ENCODE data around the gene MTMR2.
A peak's percentile ranks its signal among the peaks of the same experiment; 100 is the strongest.
"Not testable (repeated sequence)": the region's sequence is repeated elsewhere in the genome, so short reads cannot be mapped to it uniquely, and the experiment has no call there.

Gene MTMR2

GRCh38 chr11:95835768-95836488 is 88.0 kb downstream of the MTMR2 start:
- no peaks in the 10 kb centered on the region for H3K4me1 Mint-ChIP-seq (ENCODE audit: low read depth)
- H3K36me3 Mint-ChIP-seq (ENCODE audit: low read depth) = peaks cover 51% of the 10 kb centered on the region
- no peak overlapping the region for H3K27ac Mint-ChIP-seq
- no peaks in the 10 kb centered on the region for H3K9me3 Mint-ChIP-seq
- H3K27me3 Mint-ChIP-seq = no peaks in the 10 kb centered on the region
- intact Hi-C loops (cut with micrococcal nuclease) = loop anchor here (1.0 kb wide), 2 partner anchors 558 to 590 kb away; no protein-coding TSS in a partner anchor
- H3K4me3 Mint-ChIP-seq = no peak overlapping the region

GRCh38 chr11:95835351-95835750 is 88.6 kb downstream of the MTMR2 start:
- H3K36me3 Mint-ChIP-seq (ENCODE audit: low read depth) = peaks cover 54% of the 10 kb centered on the region
- intact Hi-C loops (cut with micrococcal nuclease) = no loop called here
- H3K27ac Mint-ChIP-seq = no peak overlapping the region
- H3K9me3 Mint-ChIP-seq = no peaks in the 10 kb centered on the region
- no peaks in the 10 kb centered on the region for H3K27me3 Mint-ChIP-seq
- no peak overlapping the region for H3K4me3 Mint-ChIP-seq
- no peaks in the 10 kb centered on the region for H3K4me1 Mint-ChIP-seq (ENCODE audit: low read depth)

- intact Hi-C loops (cut with micrococcal nuclease) = no loop called here
- Mint-ChIP-seq H3K4me1 (ENCODE audit: low read depth) (no peaks in the 10 kb centered on the region), H3K4me3 (no peak overlapping the region), H3K27ac (no peak overlapping the region), H3K36me3 (ENCODE audit: low read depth) (peaks cover 65% of the 10 kb centered on the region), H3K27me3 (no peaks in the 10 kb centered on the region), H3K9me3 (no peaks in the 10 kb centered on the region)
Observed at GRCh38 chr11:95833378-95833777, 90.5 kb downstream of the MTMR2 start.

- H3K27ac Mint-ChIP-seq = peak overlapping the region; percentile 3
- H3K4me1 Mint-ChIP-seq (ENCODE audit: low read depth) = no peaks in the 10 kb centered on the region
- no peaks in the 10 kb centered on the region for H3K9me3 Mint-ChIP-seq
- H3K4me3 Mint-ChIP-seq = no peak overlapping the region
- H3K27me3 Mint-ChIP-seq = no peaks in the 10 kb centered on the region
- intact Hi-C loops (cut with micrococcal nuclease) = no loop called here
- H3K36me3 Mint-ChIP-seq (ENCODE audit: low read depth) = peaks cover 61% of the 10 kb centered on the region
Observed at GRCh38 chr11:95832763-95833162, 91.1 kb downstream of the MTMR2 start.

- Mint-ChIP-seq H3K36me3 (ENCODE audit: low read depth) (peaks cover 54% of the 10 kb centered on the region), H3K27me3 (no peaks in the 10 kb centered on the region), H3K9me3 (no peaks in the 10 kb centered on the region), H3K4me3 (no peak overlapping the region), H3K4me1 (ENCODE audit: low read depth) (no peaks in the 10 kb centered on the region), H3K27ac (no peak overlapping the region)
- intact Hi-C loops (cut with micrococcal nuclease) = no loop called here
Observed at GRCh38 chr11:95831198-95831883, 92.6 kb downstream of the MTMR2 start.

- intact Hi-C loops (cut with micrococcal nuclease) = no loop called here
- Mint-ChIP-seq H3K27me3 (no peaks in the 10 kb centered on the region), H3K9me3 (no peaks in the 10 kb centered on the region), H3K4me1 (ENCODE audit: low read depth) (no peaks in the 10 kb centered on the region), H3K36me3 (ENCODE audit: low read depth) (peaks cover 66% of the 10 kb centered on the region), H3K4me3 (no peak overlapping the region), H3K27ac (no peak overlapping the region)
Observed at GRCh38 chr11:95829580-95830259, 94.2 kb downstream of the MTMR2 start.

- Mint-ChIP-seq H3K9me3 (no peaks in the 10 kb centered on the region), H3K27me3 (no peaks in the 10 kb centered on the region), H3K36me3 (ENCODE audit: low read depth) (peaks cover 60% of the 10 kb centered on the region), H3K4me3 (no peak overlapping the region), H3K4me1 (ENCODE audit: low read depth) (no peaks in the 10 kb centered on the region), H3K27ac (no peak overlapping the region)
- intact Hi-C loops (cut with micrococcal nuclease) = no loop called here
Observed at GRCh38 chr11:95827696-95828095, 96.2 kb downstream of the MTMR2 start.

- Mint-ChIP-seq H3K27ac (no peak overlapping the region), H3K36me3 (ENCODE audit: low read depth) (peaks cover 65% of the 10 kb centered on the region)
Observed at GRCh38 chr11:95821640-95822039, 102.3 kb downstream of the MTMR2 start.

GRCh38 chr11:95816037-95816436 is 107.9 kb downstream of the MTMR2 start:
- Mint-ChIP-seq H3K27me3 (no peaks in the 10 kb centered on the region), H3K4me1 (ENCODE audit: low read depth) (no peaks in the 10 kb centered on the region), H3K27ac (no peak overlapping the region), H3K9me3 (no peaks in the 10 kb centered on the region), H3K36me3 (ENCODE audit: low read depth) (peaks cover 42% of the 10 kb centered on the region), H3K4me3 (no peak overlapping the region)
- intact Hi-C loops (cut with micrococcal nuclease) = no loop called here

More at GRCh38 chr11:95821640-95822039, 102.3 kb downstream of the MTMR2 start:
- Mint-ChIP-seq H3K27me3 (no peaks in the 10 kb centered on the region), H3K4me1 (ENCODE audit: low read depth) (no peaks in the 10 kb centered on the region), H3K4me3 (no peak overlapping the region), H3K9me3 (no peaks in the 10 kb centered on the region)
- intact Hi-C loops (cut with micrococcal nuclease) = no loop called here

- H3K4me1 Mint-ChIP-seq (ENCODE audit: low read depth); H3K4me3 Mint-ChIP-seq; H3K9me3 Mint-ChIP-seq; intact Hi-C loops (cut with micrococcal nuclease); H3K27ac Mint-ChIP-seq; H3K27me3 Mint-ChIP-seq: not testable (repeated sequence)
- H3K36me3 Mint-ChIP-seq (ENCODE audit: low read depth) = peaks cover 35% of the 10 kb centered on the region
Observed at GRCh38 chr11:95811052-95811451, 112.9 kb downstream of the MTMR2 start.

- H3K9me3 Mint-ChIP-seq; H3K4me3 Mint-ChIP-seq; H3K27ac Mint-ChIP-seq; H3K4me1 Mint-ChIP-seq (ENCODE audit: low read depth); H3K27me3 Mint-ChIP-seq; intact Hi-C loops (cut with micrococcal nuclease): not testable (repeated sequence)
- peaks cover 49% of the 10 kb centered on the region for H3K36me3 Mint-ChIP-seq (ENCODE audit: low read depth)
Observed at GRCh38 chr11:95806464-95806863, 117.4 kb downstream of the MTMR2 start.

GRCh38 chr11:95805869-95806268 is 118.0 kb downstream of the MTMR2 start:
- H3K27me3 Mint-ChIP-seq = no peaks in the 10 kb centered on the region
- no peaks in the 10 kb centered on the region for H3K9me3 Mint-ChIP-seq
- peaks cover 51% of the 10 kb centered on the region for H3K36me3 Mint-ChIP-seq (ENCODE audit: low read depth)
- intact Hi-C loops (cut with micrococcal nuclease) = no loop called here
- H3K4me3 Mint-ChIP-seq = no peak overlapping the region
- no peaks in the 10 kb centered on the region for H3K4me1 Mint-ChIP-seq (ENCODE audit: low read depth)
- H3K27ac Mint-ChIP-seq = no peak overlapping the region

GRCh38 chr11:95803973-95804372 is 119.9 kb downstream of the MTMR2 start:
- no peaks in the 10 kb centered on the region for H3K9me3 Mint-ChIP-seq
- no peaks in the 10 kb centered on the region for H3K27me3 Mint-ChIP-seq
- intact Hi-C loops (cut with micrococcal nuclease) = no loop called here
- peaks cover 68% of the 10 kb centered on the region for H3K36me3 Mint-ChIP-seq (ENCODE audit: low read depth)
- no peaks in the 10 kb centered on the region for H3K4me1 Mint-ChIP-seq (ENCODE audit: low read depth)
- no peak overlapping the region for H3K27ac Mint-ChIP-seq
- no peak overlapping the region for H3K4me3 Mint-ChIP-seq

GRCh38 chr11:95802806-95803205 is 121.1 kb downstream of the MTMR2 start:
- Mint-ChIP-seq H3K27ac (no peak overlapping the region), H3K4me3 (no peak overlapping the region), H3K27me3 (no peaks in the 10 kb centered on the region), H3K9me3 (no peaks in the 10 kb centered on the region), H3K4me1 (ENCODE audit: low read depth) (no peaks in the 10 kb centered on the region), H3K36me3 (ENCODE audit: low read depth) (peaks cover 69% of the 10 kb centered on the region)
- intact Hi-C loops (cut with micrococcal nuclease) = no loop called here

All from dendritic cell treated with granulocyte-macrophage colony-stimulating factor and Interleukin-4, amounts not matched to agents 40 ng/mL and 50 ng/mL, for 4 days (primary cell).